ENCODE results near the gene RPS6KA4.

RPS6KA4 gene

DNA sequence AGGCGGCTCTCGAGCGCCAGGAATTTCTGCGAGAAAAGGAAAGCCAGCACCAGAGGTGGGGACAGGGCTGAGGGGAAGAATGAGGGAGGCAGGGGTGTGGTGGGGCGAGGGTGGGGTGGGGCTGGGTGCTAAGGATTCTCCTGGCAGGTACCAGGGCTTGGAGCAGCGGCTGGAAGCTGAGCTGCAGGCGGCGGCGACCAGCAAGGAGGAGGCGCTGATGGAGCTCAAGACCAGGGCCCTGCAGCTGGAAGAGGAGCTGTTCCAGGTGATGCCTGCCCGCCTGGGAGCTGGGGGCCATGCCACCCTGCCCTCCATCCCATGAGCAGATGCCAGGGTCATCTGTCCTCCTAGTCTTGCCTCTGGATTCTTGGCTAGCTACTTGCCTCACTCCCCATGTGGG lies 9.6 kb upstream of the RPS6KA4 start:
- no peak for DNase-seq

DNA sequence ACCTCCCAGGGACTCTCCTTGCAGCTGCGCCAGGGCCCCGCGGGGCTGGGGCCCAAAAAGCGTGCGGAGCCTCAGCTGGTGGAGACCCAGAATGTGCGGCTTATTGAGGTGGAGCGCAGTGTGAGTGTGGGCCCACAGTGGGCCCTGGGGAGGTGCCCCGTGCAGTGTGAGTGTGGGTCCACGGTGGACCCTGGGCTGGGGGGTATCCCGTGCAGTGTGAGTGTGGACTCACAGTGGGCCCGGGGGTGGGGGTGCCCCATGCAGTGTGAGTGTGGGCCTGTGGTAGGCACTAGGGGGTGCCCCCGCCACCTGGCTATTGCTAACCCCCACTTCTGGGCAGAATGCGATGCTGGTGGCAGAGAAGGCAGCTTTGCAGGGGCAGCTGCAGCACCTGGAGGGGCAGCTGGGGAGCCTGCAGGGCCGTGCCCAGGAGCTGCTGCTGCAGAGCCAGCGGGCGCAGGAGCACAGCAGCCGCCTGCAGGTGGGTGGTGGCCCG lies 7.8 kb upstream of the RPS6KA4 start:
- no peak for DNase-seq

- no peak for DNase-seq
These were observed 6.6 kb upstream of the RPS6KA4 start for GRCh38 chr11:64352099-64352994.

GRCh38 chr11:64352995-64353714 lies 5.8 kb upstream of the RPS6KA4 start:
- no peak for DNase-seq

DNA sequence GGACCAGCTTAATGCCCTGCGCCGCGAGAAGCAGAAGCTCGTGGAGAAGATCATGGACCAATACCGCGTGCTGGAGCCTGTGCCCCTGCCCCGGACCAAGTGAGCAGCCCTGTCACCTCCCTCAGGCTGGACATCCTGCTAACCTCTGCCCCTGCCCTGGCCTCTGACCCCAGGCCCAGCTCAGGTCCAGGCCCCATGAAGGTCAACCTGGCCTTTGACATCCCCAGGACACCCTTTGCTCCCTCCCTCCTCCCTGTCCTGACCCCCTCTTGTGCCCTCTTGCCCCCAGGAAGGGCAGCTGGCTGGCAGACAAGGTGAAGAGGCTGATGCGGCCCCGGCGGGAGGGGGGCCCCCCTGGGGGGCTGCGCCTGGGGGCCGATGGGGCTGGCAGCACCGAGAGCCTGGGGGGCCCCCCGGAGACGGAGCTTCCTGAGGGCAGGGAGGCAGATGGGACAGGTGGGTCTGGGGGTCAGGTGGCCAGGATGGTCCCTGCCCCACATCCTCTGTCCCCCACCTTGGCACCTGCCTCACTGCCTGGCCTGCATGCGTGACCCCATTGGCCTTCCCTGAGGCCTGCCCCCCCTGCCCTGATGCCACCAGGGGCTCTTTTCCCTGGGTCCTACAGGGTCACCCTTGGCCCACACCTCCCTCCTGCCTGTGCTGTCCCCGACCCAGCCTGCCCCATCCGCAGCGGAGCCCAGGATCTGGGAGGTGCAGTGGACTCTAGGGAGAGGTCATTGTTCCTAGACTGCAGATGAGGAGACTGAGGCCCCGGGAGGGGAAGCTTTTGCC lies 5.1 kb upstream of the RPS6KA4 start:
- DNase-seq, result no peak

- DNase-seq, result no peak
These were observed 3.7 kb upstream of the RPS6KA4 start for GRCh38 chr11:64355078-64355940.

DNA sequence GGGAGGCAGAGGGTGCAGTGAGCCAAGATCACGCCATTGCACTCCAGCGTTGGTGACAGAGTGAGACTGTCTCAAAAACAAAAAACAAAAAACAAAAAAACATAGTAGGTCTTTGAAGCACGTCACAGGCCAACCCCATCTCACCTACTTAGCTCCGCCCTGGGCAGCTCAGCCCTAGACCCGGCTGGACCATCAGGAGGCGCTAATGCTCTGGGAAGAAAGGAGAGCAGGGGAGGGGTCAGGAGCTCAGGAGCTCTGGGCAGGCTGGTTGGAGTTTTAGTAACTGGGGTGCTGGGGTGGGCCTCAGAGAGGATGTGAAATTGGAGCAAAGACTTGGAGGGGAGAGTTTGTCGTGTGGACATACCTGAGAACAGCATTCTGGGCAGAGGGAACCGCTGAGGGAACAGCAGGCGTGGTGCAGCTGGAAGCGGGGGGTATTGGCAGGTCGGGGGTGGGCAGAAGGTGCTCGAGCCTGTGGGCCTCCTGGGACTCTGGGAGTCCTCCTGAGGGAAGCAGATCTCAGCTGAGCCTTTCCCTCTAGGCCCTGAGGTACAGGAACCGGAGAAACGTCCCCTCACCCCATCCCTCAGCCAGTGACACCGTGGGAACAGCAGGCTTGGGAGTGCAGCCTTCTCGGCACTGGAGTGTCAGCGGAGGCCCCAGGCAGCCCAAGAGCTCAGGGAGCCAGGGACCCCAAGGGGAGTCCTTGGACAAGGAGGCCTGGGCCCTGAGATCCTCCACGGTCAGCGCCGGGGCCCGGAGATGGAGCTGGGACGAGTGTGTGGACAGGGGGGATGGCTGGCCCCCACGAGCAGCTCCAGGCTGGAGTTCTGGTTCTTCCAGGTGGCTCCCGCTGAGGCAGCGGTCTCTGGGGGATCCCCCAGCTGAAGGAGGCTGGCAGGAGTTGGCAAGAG lies 2.2 kb upstream of the RPS6KA4 start:
- DNase-seq, result no peak

GRCh38 chr11:64357446-64357845 lies 1.5 kb upstream of the RPS6KA4 start:
- DNase-seq, result no peak

- DNase-seq, result no peak
These were observed 942 bp upstream of the RPS6KA4 start for GRCh38 chr11:64357904-64358535.

DNA sequence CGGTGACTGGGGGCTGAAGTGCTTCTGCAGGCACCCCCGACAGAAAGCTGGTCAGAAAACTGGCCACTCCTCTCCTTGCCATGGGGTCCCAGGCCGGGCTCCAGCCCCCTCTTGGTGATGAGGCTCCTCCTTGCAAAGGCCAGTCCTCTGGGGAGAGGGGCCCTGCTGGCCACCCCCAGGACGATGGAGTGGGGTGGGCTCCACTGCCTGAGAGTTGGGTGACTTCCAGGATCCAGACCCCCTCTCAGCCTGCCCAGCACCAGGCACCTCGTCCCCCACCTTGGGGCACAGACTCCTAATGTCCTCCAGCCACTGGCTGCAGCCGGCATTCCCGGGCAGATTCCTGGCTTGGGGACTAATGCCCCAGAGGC lies 441 bp upstream of the RPS6KA4 start:
- no peak for DNase-seq

- no peak for DNase-seq
These were observed 917 bp downstream of the RPS6KA4 start for GRCh38 chr11:64359712-64360445.

DNA sequence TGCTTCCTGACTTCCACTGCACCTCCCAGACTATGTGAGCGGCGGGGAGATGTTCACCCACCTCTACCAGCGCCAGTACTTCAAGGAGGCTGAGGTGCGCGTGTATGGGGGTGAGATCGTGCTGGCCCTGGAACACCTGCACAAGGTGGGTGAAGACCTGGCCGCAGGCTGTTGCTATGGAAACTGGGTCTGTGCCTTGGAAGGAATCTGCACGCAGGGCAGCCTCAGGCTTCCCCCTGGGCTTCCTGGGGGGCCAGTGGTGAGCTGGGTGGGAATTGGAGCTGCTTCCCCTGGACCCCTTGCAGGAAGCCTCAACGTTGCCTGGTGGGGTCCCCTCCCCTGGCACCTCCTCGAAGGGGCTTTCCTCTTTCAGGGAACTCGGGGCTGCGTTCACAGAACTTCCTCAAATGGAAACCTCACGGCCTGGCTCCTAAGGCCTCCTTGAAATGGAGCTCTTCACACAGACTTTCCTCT lies 1.5 kb downstream of the RPS6KA4 start:
- DNase-seq, result no peak

DNA sequence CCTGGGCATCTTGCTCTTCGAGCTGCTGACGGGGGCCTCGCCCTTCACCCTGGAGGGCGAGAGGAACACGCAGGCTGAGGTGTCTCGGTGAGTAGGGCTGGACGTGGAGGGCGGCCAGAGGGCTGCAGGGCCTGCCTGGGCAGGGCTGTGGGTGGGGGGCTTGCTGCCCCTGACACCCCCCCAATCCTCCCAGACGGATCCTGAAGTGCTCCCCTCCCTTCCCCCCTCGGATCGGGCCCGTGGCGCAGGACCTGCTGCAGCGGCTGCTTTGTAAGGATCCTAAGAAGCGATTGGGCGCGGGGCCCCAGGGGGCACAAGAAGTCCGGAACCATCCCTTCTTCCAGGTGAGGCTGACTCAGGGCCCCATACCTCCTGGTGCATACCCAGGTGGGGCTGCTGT lies 2.7 kb downstream of the RPS6KA4 start:
- DNase-seq, result no peak

DNA sequence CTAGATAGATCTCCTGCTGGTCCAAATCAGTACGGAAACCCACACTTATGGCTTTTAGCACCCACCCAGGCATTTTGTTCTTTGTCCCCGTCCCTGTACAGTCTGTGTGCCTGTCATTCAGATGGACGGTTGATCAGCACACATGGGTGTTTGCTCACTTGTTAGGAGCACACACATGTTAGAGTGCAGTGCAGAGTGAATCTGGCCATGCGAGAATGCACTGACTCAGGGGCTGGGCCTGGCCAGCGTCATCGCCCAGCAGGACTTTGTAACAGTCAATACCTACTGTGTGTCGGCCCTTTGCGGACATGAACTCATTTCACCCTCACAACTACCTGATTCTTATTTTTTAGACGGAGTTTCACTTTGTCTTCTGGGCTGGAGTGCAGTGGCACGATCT lies 3.4 kb downstream of the RPS6KA4 start:
- DNase-seq, result no peak

DNA sequence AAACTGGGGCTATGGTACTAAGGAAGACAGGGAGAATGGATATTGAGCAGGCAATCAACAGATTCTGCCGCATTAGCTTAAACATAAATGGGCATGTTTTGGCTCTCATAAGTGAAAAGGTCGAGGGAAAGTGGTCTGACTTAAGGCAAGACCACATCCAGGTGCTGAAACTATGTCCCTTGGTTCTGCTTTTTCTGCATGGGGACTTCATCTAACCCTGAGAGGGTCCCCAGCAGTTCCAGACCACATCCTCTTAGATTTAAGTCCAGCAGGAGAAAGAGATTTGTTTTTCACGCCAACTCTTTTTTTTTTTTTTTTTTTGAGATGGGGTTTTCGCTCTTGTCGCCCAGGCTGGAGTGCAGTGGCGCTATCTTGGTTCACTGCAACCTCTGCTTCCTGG lies 5.5 kb downstream of the RPS6KA4 start:
- no peak for DNase-seq

GRCh38 chr11:64364911-64365310 lies 5.9 kb downstream of the RPS6KA4 start:
- DNase-seq, result no peak

GRCh38 chr11:64366751-64367150 lies 7.8 kb downstream of the RPS6KA4 start:
- no peak for DNase-seq

DNA sequence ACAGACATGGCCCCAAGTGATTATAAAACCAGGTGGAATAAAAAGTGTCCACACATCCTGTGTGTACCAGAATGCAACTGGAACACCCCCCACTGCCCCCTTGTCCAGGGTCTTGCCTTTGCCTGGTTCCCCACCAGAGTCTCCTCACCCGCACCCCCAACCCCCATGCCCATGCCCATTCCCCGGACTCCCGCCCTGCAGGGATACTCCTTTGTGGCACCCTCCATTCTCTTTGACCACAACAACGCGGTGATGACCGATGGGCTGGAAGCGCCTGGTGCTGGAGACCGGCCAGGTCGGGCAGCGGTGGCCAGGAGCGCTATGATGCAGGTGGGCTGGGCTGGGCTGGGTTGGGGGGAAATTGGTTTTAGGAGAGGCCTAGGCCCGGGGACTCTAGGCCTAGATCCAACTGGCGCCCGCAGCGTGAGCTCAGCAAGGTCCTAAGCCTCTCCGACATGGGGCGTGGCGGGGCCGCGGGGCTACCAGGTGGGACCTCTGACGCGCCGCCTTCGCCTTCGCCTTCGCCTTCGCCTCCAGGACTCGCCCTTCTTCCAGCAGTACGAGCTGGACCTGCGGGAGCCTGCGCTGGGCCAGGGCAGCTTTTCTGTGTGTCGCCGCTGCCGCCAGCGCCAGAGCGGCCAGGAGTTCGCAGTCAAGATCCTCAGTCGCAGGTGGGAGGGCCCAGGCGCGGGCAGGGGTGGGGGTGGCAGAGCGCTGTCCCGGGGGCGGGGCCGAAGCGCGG lies 9.1 kb downstream of the RPS6KA4 start:
- no peak for DNase-seq

GRCh38 chr11:64368673-64369074 lies 9.7 kb downstream of the RPS6KA4 start:
- DNase-seq, result no peak
